ENCODE measurements around the gene ZNF532.

ZNF532 gene

GRCh38 chr18:58870621-58871020 is 5.9 kb downstream of the ZNF532 start:
- no peak for DNase-seq

- no peak for DNase-seq
These were observed 7.1 kb downstream of the ZNF532 start for GRCh38 chr18:58871514-58872420.

- DNase-seq: no peak
These were observed 14.0 kb downstream of the ZNF532 start for GRCh38 chr18:58878640-58879039.

- DNase-seq: no peak
These were observed 16.8 kb downstream of the ZNF532 start for GRCh38 chr18:58881477-58881876.

DNA sequence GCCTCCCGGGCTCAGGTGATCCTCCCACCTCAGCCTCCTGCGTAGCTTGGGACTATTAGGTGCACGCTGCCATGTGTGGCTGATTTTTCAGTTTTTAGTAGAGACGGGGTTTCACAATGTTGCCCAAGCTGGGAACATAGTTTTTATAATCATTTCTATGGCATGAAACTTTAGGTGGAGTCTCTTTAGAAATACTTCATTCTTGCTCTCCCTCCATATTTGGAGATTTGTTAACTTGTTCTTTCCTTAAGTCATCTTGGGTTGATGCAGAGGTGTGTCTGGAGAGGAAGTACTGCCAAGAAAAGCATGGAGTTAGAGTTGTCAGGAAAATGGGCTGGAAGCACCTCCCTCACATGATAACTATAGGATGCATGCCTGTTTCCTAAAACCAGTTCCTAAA is 17.4 kb downstream of the ZNF532 start:
- no peak for DNase-seq

DNA sequence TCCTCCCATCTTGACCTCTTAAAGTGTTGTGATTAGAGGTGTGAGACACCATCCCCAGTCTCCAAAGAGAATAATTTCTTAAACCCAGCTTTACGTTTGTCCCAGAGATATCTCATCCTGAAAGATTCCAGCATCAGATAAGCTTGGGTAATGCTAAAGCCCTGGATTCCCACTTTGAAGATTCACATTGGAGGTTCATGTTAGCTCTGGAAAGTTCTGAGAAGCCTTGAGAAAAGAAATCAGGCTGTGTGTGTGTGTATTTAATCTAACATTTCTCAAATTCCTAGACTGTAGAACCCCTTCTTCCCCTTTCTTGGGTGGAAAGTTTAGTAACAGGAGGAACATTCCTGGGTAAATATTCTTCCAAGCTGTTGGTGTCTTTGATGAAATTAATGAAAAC is 18.0 kb downstream of the ZNF532 start:
- DNase-seq: no peak

DNA sequence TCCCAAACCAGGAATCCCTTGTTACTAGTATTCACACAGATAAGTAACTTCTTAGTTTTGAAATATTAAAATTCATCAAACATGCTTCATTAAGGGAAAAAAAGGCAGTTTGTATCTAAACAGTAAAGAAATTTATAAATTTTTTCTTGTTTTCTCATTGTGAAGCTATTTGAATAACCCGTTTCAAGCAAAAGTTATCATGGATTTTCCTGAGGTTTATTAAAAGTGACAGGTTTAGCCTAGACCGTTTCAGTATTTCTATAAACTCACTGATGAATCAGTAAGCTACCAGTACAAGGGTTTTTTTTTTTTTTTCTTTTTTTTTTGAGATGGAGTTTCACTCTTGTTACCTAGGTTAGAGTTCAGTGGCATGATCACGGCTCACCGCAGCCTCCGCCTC is 20.0 kb downstream of the ZNF532 start:
- DNase-seq: no peak

DNA sequence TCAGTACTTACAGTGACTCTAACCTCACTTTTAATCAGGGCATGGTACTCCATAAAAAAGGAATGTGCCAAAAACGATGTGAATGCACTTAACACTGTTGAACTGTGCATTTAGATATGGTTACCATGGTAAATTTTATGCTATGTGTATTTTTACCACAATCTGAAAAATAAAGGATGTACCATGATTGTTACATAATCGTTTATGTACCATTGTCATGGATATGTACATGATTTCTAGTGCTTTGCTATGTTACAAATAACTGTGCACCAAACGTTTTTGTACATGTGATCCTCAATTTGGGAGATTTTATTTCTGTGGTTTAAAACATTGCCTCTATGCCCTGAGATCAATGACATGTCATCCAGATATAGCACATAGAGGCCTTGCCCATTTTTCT is 21.8 kb downstream of the ZNF532 start:
- no peak for DNase-seq

DNA sequence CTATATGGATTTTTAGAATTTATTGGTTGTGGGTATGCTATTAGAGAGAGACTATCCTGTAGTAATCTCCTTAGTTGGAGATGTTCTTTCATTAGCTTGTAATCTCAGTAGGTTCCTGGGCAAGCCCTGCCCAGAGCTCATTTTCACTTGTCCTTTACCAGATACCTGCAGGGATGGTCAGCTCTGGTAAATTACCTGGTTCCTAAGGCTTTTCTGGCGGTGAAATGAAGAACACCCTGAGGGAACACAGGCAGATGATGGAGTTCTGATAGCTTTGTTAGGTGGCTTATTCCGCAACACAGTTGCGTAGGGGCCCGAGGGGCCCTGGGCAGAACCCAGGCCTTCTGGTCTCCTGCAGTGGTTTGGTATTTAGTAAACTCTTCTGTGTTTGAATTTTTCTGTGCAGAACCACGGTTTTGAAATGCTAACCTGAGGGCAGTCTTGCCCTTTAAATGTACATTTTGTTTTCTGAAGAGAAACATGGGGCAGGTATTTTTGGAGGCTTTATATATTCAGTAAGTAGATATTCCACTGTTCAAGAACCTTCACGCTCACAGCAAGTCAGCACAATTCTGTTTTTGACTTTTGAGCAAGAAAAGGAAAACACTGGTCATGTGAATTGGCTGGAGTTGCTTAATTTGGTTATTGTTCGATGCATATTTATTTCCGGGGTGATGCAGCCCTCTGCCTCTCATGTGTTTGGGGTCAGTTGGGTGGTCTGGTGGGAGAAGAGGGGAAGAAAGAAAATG is 22.4 kb downstream of the ZNF532 start:
- DNase-seq: no peak

GRCh38 chr18:58887613-58887963 is 22.9 kb downstream of the ZNF532 start:
- no peak for DNase-seq

GRCh38 chr18:58891776-58892175 is 27.1 kb downstream of the ZNF532 start:
- no peak for DNase-seq

GRCh38 chr18:58892488-58892887 is 27.8 kb downstream of the ZNF532 start:
- DNase-seq: no peak

- no peak for DNase-seq
These were observed 28.9 kb downstream of the ZNF532 start for GRCh38 chr18:58893388-58894099.

DNA sequence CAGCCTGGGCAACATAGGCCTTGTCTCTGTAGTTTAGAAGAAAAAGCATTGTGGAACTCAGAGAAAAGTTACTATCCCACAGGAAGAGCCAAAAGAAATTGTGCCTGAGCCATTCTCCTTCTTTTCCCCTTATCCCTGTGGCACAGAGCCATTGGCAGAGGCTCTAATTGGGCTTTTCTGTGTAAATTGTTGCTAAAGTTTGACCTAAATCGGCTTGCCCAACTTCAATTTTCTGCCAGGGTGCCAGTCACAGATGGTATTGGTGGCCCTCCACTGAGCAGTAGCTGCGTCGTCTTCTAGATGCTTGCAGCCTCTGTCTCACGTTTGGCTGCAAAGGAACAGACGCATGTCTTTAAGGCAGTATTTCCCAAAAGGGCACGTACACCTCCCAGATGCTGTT is 30.3 kb downstream of the ZNF532 start:
- DNase-seq: no peak

DNA sequence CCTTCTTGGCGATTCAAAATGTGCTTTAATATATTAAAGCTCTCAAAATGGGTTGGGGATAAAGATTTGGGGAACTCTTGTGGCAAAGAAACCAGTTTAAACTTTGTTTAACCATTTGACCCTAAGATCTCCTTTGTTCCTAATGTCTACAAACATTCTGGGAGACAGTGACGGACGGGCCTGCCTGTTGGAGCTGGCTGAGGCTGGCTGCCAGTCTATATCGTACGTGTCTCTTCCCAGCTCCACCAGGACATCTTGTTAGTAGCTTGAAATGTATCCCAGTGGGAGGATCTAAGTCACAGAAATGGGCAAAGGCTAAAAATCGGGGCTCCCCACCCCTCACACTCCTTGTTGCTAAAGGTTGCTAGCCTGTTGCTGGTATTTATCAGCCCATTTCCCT is 30.7 kb downstream of the ZNF532 start:
- no peak for DNase-seq

GRCh38 chr18:58896268-58896667 is 31.6 kb downstream of the ZNF532 start:
- no peak for DNase-seq

DNA sequence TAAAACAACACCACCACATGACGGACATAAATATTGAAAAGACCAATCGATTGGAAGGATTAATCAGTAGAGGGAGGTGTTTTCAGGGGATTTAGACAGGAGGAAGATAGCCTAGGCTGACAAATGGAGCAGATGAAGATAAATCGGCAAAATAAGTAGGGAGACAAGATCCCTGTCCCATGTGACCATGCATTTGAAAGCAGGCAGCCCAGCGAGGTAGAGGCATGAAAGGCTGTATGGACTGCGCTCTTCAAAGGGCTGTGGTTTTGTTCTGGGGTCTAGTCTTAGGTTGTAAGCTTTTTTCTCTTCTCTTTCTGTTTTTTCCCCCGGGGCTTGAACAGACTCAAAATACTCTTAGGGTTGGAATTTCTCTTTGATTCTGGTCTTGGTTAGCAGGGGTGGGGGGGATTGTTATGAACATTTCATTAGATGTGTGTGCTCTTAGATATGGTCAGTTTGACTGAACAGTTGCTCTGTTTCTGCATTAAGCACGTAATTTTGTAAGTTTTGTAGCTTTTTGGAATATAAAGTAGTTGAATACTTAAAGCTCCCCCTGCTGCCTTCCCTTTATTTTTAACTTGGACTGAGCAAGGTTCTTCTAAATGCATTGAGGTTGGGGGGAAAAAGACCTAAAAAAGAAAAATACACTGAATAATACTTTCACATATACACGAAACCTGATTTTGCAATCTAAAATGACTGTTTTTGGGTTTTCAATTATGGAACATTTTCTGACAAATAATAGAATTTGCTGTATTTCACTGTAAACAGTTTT is 32.2 kb downstream of the ZNF532 start:
- no peak for DNase-seq

GRCh38 chr18:58898010-58898799 is 33.5 kb downstream of the ZNF532 start:
- no peak for DNase-seq

DNA sequence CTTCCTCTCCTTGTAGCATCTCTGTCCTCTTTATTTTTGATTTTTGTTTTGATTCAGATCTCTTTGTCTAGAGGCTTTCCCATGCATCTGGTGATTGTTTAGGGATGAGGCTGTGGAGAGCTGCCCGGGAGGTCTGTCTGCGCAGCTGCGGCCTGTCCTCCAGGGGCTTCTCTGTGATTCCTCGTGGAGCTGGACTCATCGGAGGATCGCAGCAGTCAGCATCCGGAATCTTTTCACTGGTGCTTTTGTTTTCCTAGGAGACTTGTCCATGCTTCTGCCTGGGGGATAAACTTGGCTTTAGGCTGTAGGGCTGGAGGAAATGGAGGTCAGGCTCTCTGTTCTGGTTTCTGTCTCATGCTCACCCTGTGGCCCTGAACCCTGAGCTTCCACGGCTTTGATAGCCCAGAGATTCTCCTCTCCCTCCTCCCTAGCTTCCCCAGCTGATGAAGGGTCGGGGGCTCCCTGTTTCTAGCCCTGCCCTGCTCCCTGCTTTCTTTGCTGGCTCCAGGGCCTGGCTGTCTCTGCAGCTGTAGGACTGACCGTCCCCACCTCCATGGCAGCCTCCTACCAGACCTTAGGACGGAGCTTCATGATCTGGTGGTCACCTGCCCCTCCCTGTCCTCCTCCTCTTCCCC is 35.5 kb downstream of the ZNF532 start:
- no peak for DNase-seq

DNA sequence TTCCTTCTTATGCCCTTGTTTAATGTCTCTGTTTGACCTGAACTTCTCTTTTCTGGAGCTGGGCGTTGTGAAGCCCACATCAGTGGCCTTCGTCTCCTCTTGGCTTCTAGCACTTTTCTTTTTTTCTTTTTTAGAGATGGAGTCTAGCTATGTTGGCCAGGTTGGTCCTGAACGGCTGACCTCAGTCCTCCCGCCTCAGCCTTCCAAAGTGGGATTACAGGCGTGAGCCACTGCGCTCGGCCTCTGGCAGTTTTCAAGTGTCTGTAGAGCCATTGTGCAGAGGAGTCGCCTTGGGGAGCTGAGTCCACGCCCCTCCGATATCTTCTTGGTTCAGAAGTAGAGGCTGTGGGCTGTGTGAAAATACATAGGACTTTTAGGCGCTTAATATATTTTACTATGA is 36.5 kb downstream of the ZNF532 start:
- DNase-seq: no peak

- no peak for DNase-seq
These were observed 37.1 kb downstream of the ZNF532 start for GRCh38 chr18:58901783-58902182.

DNA sequence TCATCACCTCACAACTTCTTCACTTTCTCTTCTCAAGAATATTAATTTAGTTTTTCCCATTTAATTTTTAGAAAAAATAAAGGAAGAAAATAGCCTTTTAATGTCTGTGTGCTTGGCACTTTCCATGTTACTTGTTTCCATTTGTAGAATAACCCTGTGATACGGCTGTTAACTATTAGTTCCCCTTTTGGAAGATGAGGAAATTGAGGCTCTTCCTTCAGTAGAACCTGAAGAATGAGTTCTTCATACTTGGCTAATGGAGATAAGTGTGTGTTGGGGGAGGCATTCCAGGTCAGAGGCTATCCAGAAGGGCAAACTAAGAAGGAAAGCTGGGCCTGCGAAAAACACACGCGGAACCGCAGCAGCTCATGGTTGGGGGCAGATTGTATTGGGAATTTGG is 38.3 kb downstream of the ZNF532 start:
- no peak for DNase-seq
